ENCODE results near the gene MACROD1. TPM values are rescaled to one million over a fixed set of nuclear protein-coding genes. Genes with fewer than 3 reads are reported as not detected.

The MACROD1 gene
- total RNA-seq, 1 donor from 2014 or later = 26.5 TPM

DNA sequence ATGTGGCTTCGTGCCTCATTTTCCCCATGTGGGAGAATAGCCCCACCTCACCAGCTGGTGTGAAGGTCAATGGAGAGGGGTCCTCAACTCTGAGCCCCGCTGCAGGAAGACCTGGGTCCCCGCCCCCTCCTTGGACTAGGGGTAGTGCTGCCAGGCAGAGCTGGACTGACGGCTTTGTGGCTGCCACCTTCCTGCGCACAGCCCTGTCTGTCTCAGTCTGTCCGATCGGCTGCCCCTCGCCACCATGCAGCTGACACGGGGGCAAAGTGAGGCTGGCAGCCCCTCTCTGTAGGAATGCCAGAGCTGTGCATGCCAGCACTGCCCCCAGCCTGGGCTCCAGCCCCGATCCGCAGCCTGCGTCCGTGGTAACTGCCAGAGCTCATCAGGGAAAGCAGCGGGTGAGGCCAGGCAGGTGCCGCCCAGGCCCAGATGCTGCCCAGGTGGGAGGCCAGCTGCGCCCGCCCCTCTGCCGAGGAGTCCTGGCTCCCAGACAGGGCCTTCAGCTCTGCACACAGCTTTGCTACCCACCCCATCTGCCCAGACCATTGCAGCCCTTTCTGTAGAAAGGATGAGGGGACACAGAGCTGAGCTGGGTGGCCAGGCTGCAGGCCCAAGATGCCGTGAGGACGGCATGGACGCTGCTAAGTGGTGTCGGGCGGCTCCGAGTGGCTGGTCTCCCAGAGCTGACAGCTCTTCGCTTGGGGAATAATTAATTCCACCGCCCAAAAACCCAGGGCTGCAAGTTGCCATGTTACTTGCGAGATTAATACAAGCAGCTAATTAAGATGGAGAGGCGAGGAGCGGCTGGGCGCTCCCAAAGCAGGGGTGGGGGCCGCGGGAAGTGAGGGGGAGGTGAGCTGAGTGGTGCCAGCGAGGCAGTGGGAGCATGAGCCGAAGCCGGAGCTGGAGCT, 149.7 kb downstream of the MACROD1 start:
- Histone ChIP-seq H3K27ac (no peak overlapping the region), H3K4me3 (no peak overlapping the region), H3K9me3 (no peaks in the 10 kb centered on the region), H3K4me1 (no peaks in the 10 kb centered on the region), H3K36me3 (no peaks in the 10 kb centered on the region), H3K27me3 (no peaks in the 10 kb centered on the region)
- intact Hi-C loops (cut with DNase I) = no loop called here
- TF ChIP-seq, protein P1, sequence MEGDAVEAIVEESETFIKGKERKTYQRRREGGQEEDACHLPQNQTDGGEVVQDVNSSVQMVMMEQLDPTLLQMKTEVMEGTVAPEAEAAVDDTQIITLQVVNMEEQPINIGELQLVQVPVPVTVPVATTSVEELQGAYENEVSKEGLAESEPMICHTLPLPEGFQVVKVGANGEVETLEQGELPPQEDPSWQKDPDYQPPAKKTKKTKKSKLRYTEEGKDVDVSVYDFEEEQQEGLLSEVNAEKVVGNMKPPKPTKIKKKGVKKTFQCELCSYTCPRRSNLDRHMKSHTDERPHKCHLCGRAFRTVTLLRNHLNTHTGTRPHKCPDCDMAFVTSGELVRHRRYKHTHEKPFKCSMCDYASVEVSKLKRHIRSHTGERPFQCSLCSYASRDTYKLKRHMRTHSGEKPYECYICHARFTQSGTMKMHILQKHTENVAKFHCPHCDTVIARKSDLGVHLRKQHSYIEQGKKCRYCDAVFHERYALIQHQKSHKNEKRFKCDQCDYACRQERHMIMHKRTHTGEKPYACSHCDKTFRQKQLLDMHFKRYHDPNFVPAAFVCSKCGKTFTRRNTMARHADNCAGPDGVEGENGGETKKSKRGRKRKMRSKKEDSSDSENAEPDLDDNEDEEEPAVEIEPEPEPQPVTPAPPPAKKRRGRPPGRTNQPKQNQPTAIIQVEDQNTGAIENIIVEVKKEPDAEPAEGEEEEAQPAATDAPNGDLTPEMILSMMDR (IDR thresholded peaks at IDR 0.05) = no peak
- no peak for DNase-seq (ENCODE audit: low spot score in 2 of 2)

DNA sequence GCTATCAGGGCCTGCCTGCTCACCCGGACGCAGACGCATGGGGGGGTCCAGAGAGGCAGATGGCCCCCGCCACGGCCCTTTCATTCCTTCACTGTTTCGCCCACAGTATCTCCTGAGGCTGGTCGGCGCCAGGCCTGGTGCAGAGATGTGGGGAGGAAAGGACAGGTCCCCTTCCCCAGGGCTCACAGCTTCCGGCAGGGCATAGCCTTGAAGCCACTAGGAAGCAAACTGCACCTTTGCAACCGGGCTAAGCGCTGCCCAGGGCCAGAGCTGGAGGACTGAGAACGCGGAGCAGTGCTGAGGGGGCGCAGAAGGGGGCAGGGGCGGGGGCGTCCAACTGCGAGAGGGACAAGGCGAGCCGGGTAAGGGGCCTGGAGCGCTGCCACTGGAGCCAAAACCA, 150.4 kb downstream of the MACROD1 start:
- no peak for DNase-seq (ENCODE audit: low spot score in 2 of 2)
- Histone ChIP-seq H3K4me3 (no peak overlapping the region), H3K27me3 (no peaks in the 10 kb centered on the region), H3K36me3 (no peaks in the 10 kb centered on the region), H3K27ac (no peak overlapping the region), H3K9me3 (no peaks in the 10 kb centered on the region), H3K4me1 (no peaks in the 10 kb centered on the region)
- TF ChIP-seq, protein P1 (IDR thresholded peaks at IDR 0.05) = no peak
- intact Hi-C loops (cut with DNase I) = no loop called here

DNA sequence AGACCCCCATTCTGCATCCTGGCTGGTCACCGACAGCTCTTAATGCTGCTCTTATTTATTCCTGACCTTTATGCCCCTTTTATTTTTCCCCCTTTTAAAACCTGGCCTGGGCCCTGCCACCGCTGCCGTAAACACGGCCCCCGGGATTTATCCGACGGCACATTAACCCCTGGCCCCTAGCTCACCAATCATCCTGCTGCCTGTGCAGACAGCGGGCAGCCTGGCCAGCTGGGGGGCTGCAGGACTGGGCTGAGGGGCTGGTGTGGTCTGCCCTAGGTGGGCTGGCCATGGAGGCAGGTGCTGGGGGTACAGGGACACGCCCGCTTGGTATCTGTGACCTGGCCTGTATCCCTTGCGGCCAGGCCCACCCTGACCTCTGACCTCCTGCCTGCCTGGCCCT, 151.6 kb downstream of the MACROD1 start:
- H3K36me3 ChIP-seq = no peaks in the 10 kb centered on the region
- TF ChIP-seq, protein P1 (IDR thresholded peaks at IDR 0.05) = no peak
- intact Hi-C loops (cut with DNase I) = no loop called here
- H3K9me3 ChIP-seq = no peaks in the 10 kb centered on the region
- no peak for DNase-seq (ENCODE audit: low spot score in 2 of 2)
- no peaks in the 10 kb centered on the region for H3K27me3 ChIP-seq
- no peaks in the 10 kb centered on the region for H3K4me1 ChIP-seq
- no peak overlapping the region for H3K4me3 ChIP-seq
- no peak overlapping the region for H3K27ac ChIP-seq

DNA sequence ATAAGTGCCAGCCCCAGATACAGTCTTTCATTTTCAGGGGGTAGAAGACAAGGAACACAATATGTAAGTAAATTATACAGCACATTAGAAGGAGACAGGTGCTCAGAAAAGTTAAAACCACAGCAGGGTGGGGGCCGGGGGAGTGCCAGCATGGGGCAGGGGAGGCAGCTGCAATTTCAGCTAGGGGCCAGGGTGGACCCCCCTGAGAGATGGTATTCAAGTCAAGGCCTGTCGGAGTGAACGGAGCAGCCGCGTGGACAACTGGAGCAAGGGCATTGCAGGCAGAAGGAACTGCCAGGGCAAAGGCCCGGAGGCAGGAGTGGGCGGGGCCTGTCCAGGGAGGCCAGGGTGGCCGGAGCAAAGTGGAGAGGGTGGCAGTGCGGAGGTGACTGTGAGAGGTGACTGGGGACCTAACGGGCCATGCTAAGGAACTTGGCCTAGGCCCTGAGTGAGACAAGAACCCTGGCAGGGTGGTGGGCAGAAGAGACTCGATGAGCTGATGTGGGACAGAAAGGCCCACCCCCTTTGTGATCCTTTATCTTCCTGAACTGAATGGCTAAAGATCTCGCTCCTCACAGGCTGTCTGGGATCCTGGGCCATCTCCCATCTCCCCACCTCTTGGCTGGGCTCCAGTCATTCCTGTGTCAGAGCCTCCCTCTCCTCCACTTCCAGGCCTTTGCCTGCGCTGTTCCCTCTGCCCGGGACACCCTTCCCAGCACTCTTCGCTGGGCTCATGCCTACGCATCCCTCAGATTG, 152.6 kb downstream of the MACROD1 start:
- no peaks in the 10 kb centered on the region for H3K27me3 ChIP-seq
- no peak for DNase-seq (ENCODE audit: low spot score in 2 of 2)
- intact Hi-C loops (cut with DNase I) = no loop called here
- no peak overlapping the region for H3K27ac ChIP-seq
- no peaks in the 10 kb centered on the region for H3K36me3 ChIP-seq
- no peak overlapping the region for H3K4me3 ChIP-seq
- no peaks in the 10 kb centered on the region for H3K9me3 ChIP-seq
- TF ChIP-seq, protein P1 (IDR thresholded peaks at IDR 0.05) = no peak
- H3K4me1 ChIP-seq = no peaks in the 10 kb centered on the region

DNA sequence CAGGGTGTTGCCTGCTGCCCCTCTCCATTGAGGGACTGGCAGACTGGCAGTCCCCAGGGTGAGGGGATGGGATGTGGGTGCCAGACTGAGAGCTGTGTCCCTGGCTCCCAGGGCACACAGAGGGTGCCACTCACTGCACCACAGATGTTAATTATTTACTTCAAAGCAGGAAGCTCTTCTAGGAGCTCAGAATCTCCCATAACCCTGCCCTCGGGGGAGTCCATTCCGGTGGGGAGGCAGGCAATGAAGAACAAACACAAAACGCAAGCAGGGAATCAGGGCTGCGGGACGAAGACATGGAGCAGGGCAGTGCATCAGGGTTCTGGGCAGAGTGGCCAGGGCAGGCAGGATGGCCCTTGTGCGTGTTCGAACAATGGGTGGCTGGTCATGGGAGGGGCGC, 154.5 kb downstream of the MACROD1 start:
- TF ChIP-seq, protein P1 (IDR thresholded peaks at IDR 0.05) = no peak
- Histone ChIP-seq H3K27ac (no peak overlapping the region), H3K4me1 (peaks cover 0 to 10% of the 10 kb centered on the region in 2 donors), H3K4me3 (no peak overlapping the region), H3K27me3 (no peaks in the 10 kb centered on the region), H3K9me3 (no peaks in the 10 kb centered on the region), H3K36me3 (no peaks in the 10 kb centered on the region)
- DNase-seq (ENCODE audit: low spot score in 2 of 2) = no peak
- intact Hi-C loops (cut with DNase I) = no loop called here

All from ascending aorta (tissue), 2 donors.